Measurements from ENCODE around the gene IL17RB.

IL17RB gene

DNA sequence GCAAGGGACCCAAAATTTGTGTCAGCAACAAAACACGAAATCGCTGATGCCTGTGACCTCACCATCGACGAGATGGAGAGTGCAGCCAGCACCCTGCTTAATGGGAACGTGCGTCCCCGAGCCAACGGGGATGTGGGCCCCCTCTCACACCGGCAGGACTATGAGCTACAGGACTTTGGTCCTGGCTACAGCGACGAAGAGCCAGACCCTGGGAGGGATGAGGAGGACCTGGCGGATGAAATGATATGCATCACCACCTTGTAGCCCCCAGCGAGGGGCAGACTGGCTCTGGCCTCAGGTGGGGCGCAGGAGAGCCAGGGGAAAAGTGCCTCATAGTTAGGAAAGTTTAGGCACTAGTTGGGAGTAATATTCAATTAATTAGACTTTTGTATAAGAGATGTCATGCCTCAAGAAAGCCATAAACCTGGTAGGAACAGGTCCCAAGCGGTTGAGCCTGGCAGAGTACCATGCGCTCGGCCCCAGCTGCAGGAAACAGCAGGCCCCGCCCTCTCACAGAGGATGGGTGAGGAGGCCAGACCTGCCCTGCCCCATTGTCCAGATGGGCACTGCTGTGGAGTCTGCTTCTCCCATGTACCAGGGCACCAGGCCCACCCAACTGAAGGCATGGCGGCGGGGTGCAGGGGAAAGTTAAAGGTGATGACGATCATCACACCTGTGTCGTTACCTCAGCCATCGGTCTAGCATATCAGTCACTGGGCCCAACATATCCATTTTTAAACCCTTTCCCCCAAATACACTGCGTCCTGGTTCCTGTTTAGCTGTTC, 35.0 kb upstream of the IL17RB start:
- DNase-seq (ENCODE audit: low read depth, low spot score): no peak

- DNase-seq (ENCODE audit: low read depth, low spot score): no peak
Observed at GRCh38 chr3:53812434-53812833, 33.9 kb upstream of the IL17RB start.

DNA sequence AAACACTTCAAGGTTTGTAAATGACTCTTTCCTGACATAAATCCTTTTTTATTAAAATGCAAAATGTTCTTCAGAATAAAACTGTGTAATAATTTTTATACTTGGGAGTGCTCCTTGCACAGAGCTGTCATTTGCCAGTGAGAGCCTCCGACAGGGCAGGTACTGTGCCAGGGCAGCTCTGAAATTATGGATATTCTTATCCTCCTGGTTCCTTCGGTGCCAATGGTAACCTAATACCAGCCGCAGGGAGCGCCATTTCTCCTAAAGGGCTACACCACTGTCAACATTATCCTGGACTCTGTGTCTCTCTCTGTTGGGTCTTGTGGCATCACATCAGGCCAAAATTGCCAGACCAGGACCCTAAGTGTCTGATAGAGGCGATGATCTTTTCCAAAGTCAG, 33.1 kb upstream of the IL17RB start:
- DNase-seq (ENCODE audit: low read depth, low spot score): no peak

GRCh38 chr3:53813876-53814275, 32.5 kb upstream of the IL17RB start:
- DNase-seq (ENCODE audit: low read depth, low spot score): no peak

- DNase-seq (ENCODE audit: low read depth, low spot score): no peak
Observed at GRCh38 chr3:53815067-53815466, 31.3 kb upstream of the IL17RB start.

GRCh38 chr3:53815651-53816050, 30.7 kb upstream of the IL17RB start:
- DNase-seq (ENCODE audit: low read depth, low spot score): no peak

- no peak for DNase-seq (ENCODE audit: low read depth, low spot score)
Observed at GRCh38 chr3:53816425-53816824, 29.9 kb upstream of the IL17RB start.

- no peak for DNase-seq (ENCODE audit: low read depth, low spot score)
Observed at GRCh38 chr3:53817211-53817610, 29.2 kb upstream of the IL17RB start.

DNA sequence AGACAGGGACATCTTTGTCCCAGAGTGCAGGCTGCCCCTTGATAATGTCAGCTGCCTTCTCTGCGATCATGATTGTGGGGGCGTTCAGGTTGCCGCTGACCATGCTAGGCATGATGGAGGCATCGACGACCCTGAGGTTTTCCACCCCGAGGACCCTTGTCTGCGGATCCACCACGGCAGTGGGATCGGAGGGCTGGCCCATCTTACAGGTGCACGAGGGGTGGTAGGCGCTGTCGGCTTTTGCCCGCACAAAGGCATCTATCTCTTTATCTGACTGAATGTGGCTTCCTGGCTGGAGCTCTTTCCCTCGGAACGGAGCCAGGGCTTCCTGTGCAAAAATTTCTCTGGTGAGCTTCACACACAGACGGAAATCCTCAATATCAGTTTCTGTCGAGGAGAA, 28.6 kb upstream of the IL17RB start:
- DNase-seq (ENCODE audit: low read depth, low spot score): no peak

GRCh38 chr3:53818221-53819162, 27.9 kb upstream of the IL17RB start:
- no peak for DNase-seq (ENCODE audit: low read depth, low spot score)

DNA sequence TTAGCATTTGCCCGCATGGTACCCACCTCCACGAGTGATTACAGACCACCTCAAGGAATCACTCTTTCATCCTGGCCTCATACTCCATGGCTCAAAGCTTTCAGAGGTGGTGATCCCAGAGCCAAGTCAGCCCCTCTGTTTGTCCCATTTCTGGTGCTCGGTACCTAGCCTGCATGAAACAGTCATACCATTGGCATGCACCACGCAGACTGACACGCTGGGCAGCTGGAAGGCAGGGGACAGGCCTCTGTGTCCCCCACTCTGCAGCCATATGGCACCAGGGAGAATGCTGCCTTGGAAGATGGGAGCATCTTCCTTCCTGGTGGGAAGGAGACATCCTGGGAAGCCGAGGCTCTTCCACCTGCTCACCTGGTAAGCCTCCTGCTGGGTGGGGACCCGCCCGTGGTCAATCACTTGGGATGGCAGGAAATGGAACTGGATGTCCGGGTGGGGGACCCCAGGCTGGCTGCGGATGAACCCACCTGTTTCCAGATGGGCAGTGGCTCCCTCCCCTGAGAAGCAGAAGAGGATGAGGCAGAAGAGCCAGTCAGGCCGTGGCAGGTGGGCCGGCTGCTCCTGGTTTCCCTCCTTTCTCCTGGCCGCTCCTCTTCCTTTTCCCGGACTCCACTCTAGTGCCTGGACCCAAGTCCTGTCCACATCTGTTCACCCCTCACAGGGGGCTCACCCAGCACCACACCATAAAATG, 27.1 kb upstream of the IL17RB start:
- DNase-seq (ENCODE audit: low read depth, low spot score): no peak

GRCh38 chr3:53820084-53820483, 26.3 kb upstream of the IL17RB start:
- DNase-seq (ENCODE audit: low read depth, low spot score): no peak

DNA sequence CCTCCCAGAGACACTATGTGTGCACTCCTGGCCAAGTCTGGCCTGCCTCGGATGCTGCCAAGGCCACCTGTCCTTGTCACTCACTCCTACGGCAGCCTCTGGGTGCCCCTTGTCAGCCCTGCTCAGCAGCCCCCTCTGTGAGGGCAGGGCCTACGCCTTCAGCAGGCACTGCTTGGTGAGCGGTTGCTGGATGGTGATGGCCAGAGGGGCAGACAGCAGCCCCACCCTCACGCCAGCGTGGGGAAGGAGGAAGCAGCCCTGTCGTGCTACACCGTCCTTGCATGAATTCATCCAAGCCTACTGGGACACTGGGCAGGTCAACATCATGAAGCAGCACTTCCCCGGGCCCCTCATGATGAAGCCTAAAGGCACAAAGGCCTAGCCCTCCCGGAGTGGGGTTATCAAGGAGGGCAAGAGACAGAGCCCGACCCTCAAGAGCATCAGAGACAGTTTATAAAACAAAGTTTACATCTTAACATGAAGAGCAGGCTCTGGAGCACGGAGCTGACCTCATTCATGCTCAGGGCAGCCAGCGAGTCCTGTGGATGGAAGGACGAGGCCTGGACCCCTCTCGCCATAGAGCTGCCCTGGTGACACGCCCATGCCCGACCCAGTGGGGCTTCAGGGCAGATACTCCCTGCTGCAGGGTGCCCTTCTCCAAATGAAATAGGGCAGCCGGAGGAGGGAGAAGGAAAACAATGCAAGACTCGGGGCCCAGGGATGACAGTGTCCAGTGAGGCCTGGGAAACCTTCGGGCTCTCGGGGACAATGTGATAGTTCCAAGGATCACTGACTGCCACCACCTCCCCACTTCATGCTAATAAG, 25.4 kb upstream of the IL17RB start:
- DNase-seq (ENCODE audit: low read depth, low spot score): no peak

- no peak for DNase-seq (ENCODE audit: low read depth, low spot score)
Observed at GRCh38 chr3:53821631-53822121, 24.7 kb upstream of the IL17RB start.

DNA sequence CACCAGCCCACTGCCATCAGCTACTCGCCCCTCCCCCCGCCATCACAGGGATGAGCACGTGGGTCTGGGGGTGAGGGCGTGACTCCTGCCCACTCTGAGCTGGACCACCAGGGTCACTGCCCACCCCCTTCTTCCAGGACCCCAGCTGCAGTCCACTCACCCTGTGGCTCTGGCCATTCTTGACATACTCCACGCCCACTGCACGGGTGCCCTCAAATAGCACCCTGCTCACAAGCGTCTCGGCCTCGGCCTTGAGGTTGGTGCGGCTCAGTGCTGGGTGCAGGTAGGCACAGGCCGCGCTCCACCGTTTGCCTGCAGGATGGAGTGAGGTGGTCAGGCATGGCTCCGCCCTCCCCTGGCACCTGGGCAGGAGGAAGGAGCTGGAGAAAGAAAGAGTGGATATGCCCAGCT, 24.0 kb upstream of the IL17RB start:
- DNase-seq (ENCODE audit: low read depth, low spot score): no peak

DNA sequence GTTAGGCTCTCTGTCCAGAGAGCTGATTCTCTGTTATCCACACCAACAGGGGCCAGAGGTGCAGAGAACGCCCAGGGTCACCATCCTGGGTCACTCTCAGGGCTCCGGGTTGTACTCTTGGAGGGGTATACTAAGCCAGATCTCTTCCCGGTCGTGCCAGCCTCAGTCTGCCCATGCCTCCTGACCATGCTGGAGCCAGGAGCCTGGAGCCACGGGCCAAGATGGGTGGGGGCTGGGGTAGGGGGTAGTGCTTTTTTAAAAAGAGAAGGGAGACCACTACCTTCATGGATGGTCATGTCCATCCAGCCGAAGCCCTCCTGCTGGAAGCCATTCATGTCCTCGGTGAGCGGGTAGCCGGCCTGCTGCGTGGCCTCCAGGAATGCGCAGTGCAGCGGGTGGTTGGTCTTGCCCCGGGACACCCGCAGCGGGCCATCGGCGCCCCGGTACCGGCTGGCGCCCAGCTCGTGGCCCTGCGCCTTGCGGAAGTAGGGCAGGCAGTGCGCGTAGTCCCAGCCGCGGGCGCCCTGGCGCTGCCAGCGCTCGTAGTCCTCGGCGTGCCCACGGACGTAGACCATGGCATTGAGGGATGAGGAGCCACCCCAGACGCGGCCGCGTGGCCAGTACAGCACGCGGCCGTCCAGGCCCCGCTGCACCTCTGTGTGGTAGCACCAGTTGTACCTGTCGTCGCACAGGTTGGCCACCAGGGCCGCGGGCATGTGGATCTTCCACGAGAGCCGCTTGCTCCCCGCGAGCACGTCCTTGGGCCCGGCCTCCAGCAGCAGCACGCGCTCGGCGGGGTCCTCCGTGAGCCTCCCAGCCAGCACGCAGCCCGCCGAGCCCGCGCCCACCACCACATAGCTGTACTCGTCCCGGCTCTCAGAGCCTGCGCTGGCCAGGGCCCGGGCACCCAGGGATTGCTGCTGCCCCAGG, 23.1 kb upstream of the IL17RB start:
- no peak for DNase-seq (ENCODE audit: low read depth, low spot score)

DNA sequence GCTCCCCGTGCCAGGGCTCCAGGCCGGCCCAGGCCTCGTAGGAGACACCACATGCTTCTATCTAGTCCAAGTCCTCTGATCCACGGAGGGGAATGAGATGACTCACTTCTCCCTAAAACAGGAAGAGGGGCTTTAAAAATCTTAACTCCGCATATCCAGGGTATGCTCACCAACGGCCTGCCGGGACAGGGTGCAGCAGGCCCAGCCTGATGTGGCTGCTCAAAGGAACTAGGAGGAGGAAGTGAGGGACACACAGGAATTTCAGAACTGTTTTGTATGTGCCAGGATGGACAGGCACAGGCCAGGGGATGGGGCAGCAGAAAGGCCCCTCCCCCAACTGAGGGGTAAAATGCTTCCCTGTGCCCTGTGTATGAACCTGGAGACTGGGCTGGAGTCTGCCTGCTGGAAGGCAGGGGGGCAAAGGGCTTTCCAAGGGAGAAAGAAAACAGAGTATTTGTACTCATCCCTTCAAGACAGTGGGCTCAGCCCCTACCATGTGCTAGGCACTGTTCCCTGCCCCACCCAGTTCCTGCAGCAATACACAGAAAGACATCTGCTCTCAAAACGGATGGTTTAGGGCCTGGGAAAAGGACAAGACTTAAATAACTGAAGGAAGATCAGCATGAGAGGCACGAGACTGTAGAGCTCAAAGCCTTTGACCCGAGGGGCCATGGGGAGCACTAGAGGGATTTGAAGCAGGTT, 22.3 kb upstream of the IL17RB start:
- no peak for DNase-seq (ENCODE audit: low read depth, low spot score)

- no peak for DNase-seq (ENCODE audit: low read depth, low spot score)
Observed at GRCh38 chr3:53824795-53825194, 21.6 kb upstream of the IL17RB start.

GRCh38 chr3:53826048-53826447, 20.3 kb upstream of the IL17RB start:
- no peak for DNase-seq (ENCODE audit: low read depth, low spot score)
